SK-N-SH (cell line): ENCODE measurements around the gene FBN1. TPM values are rescaled to one million over a fixed set of nuclear protein-coding genes. Genes with fewer than 3 reads are reported as not detected.
A peak's percentile ranks its signal among the peaks of the same experiment; 100 is the strongest.

Experiments
- CTCF ChIA-PET: fragments of 300-600, 350-600 bp; formaldehyde crosslinking; extraction: SDS; loops from one replicate; lab custom pipeline; 2021; lab: Yijun Ruan, JAX
- POLR2A ChIA-PET: fragments of 350-600 bp; sonication (Branson Sonifier 250); formaldehyde crosslinking; extraction: SDS; loops from one replicate; lab custom pipeline; 2020; ENCODE audit warnings: antibody characterized with exemption, inconsistent platforms; lab: Yijun Ruan, JAX
- DNase-seq: peaks from one replicate; pipeline ENCODE4 v3.0.0; 2012
- H2AFZ ChIP-seq: fragments of 200-600 bp; sonication (generic); 2 replicates; pipeline ENCODE4 v1.8.1; 2016; ENCODE audit warnings: antibody characterized with exemption, mild to moderate bottlenecking, low read depth
- H3F3A ChIP-seq: fragments of 200-600 bp; sonication (generic); replicated peaks from 2 replicates; pipeline ENCODE3; 2016; ENCODE audit warnings: antibody characterized with exemption, mild to moderate bottlenecking; ENCODE audit not compliant: insufficient read depth
- H3K27ac ChIP-seq, 2 experiments: fragments of 200-500 bp in 1 of 2; fragments of 200-600 bp in 1 of 2; sonication (Bioruptor generic) in 1 of 2; sonication (generic), shearing (Covaris generic) in 1 of 2; 2 replicates each; pipeline versions ENCODE4 v1.5.1 to v1.6.1; 2014 to 2016; ENCODE audit warnings: low read depth in 2 of 2, inconsistent platforms in 1 of 2, low read length in 1 of 2, mild to moderate bottlenecking in 1 of 2, mixed read lengths in 1 of 2
- H3K27me3 ChIP-seq: fragments of 200-600 bp; sonication (generic), shearing (Covaris generic); 2 replicates; pipeline ENCODE4 v1.6.1; 2016; ENCODE audit warnings: mixed run types; ENCODE audit not compliant: insufficient read depth
- H3K36me3 ChIP-seq, 2 experiments: fragments of 200-500 bp in 1 of 2; fragments of 200-600 bp in 1 of 2; sonication (Bioruptor generic) in 1 of 2; sonication (generic) in 1 of 2; replicated peaks in 1 of 2; 2 replicates each; pipeline versions ENCODE3 to v1.5.1; 2014 to 2016; ENCODE audit warnings: low read length in 1 of 2, mild to moderate bottlenecking in 1 of 2; ENCODE audit not compliant: insufficient read depth in 2 of 2, control insufficient read depth in 1 of 2
- H3K4me1 ChIP-seq, 2 experiments: fragments of 200-500 bp in 1 of 2; fragments of 200-600 bp in 1 of 2; sonication (Bioruptor generic) in 1 of 2; sonication (generic), shearing (Covaris generic) in 1 of 2; 2 replicates each; pipeline versions ENCODE4 v1.5.1 to v1.6.1; 2014 to 2016; ENCODE audit warnings: low read depth in 1 of 2, low read length in 1 of 2, mixed run types in 1 of 2; ENCODE audit not compliant: insufficient read depth in 2 of 2, control insufficient read depth in 1 of 2
- H3K4me2 ChIP-seq: fragments of 200-600 bp; sonication (generic), shearing (Covaris generic); 2 replicates; pipeline ENCODE4 v1.6.1; 2017; ENCODE audit warnings: mixed run types
- H3K4me3 ChIP-seq, 2 experiments: fragments of 200-500 bp in 1 of 2; fragments of 200-600 bp in 1 of 2; sonication (Bioruptor generic) in 1 of 2; sonication (generic), shearing (Covaris generic) in 1 of 2; 2 replicates each; pipeline versions ENCODE4 v1.5.1 to v1.8.1; 2014 to 2016; ENCODE audit warnings: low read depth in 2 of 2, inconsistent platforms in 1 of 2, low read length in 1 of 2, mild to moderate bottlenecking in 1 of 2, mixed read lengths in 1 of 2, moderate library complexity in 1 of 2
- H3K79me2 ChIP-seq: fragments of 200-600 bp; sonication (generic); 2 replicates; pipeline ENCODE4 v1.8.1; 2017; ENCODE audit warnings: mild to moderate bottlenecking; ENCODE audit not compliant: insufficient read depth
- H3K9ac ChIP-seq: fragments of 200-600 bp; sonication (generic); 2 replicates; pipeline ENCODE4 v1.6.1; 2017; ENCODE audit warnings: mixed run types
- H3K9me2 ChIP-seq: fragments of 200-600 bp; sonication (generic); 2 replicates; pipeline ENCODE4 v1.6.1; 2017; ENCODE audit warnings: mixed run types
- H3K9me3 ChIP-seq: fragments of 200-600 bp; sonication (generic); 2 replicates; pipeline ENCODE4 v1.6.1; 2017; ENCODE audit warnings: mixed run types, mild to moderate bottlenecking, moderate library complexity
- H4K20me1 ChIP-seq: fragments of 200-600 bp; sonication (generic); 2 replicates; pipeline ENCODE4 v1.6.1; 2017; ENCODE audit warnings: mild to moderate bottlenecking, mixed run types; ENCODE audit not compliant: insufficient read depth
- CTCF ChIP-seq: fragments of 200-600 bp; sonication (generic); IDR thresholded peaks from 2 replicates; pipeline ENCODE4 v1.6.1; 2017; ENCODE audit warnings: antibody characterized with exemption, mild to moderate bottlenecking, moderate library complexity
- EZH2phosphoT487 ChIP-seq: fragments of 200-600 bp; sonication (generic); IDR thresholded peaks from 2 replicates; pipeline ENCODE4 v1.6.1; 2017; ENCODE audit warnings: low read depth, mixed run types, mild to moderate bottlenecking, antibody characterized with exemption, moderate library complexity, borderline replicate concordance
- FOXJ3 ChIP-seq: sonication (generic); formaldehyde crosslinking; IDR thresholded peaks from 2 replicates; pipeline ENCODE4 v1.5.1; 2020; ENCODE audit warnings: mild to moderate bottlenecking, missing genetic modification reagents
- FOXM1 ChIP-seq: IDR thresholded peaks from 2 replicates; pipeline ENCODE4 v1.4.0; 2012; ENCODE audit warnings: low read depth, mild to moderate bottlenecking
- GABPA ChIP-seq: IDR thresholded peaks from 2 replicates; pipeline ENCODE4 v1.4.0; 2012; ENCODE audit warnings: low read depth, mild to moderate bottlenecking
- NRF1 ChIP-seq: IDR thresholded peaks from 2 replicates; pipeline ENCODE4 v1.6.1; 2012; ENCODE audit warnings: low read depth, mild to moderate bottlenecking, low read length
- RAD21 ChIP-seq: IDR thresholded peaks from 2 replicates; pipeline ENCODE4 v1.6.1; 2012; ENCODE audit warnings: mild to moderate bottlenecking, low read length
- SMC3 ChIP-seq: IDR thresholded peaks from 2 replicates; pipeline ENCODE4 v1.6.1; 2012; ENCODE audit warnings: low read depth, low read length, improper control_type of control experiment
- TAF1 ChIP-seq: IDR thresholded peaks from 2 replicates; pipeline ENCODE4 v1.6.1; 2012; ENCODE audit warnings: low read depth, mild to moderate bottlenecking, low read length, moderate library complexity, borderline replicate concordance
- TEAD4 ChIP-seq: IDR thresholded peaks from 2 replicates; pipeline ENCODE4 v1.4.0; 2012; ENCODE audit warnings: mild to moderate bottlenecking, borderline replicate concordance; ENCODE audit not compliant: insufficient read depth
- WGBS: methylation state at CpG from one replicate; pipeline ENCODE4 v1.1.6; 2017; ENCODE audit warnings: low lambda C conversion rate; 5-methylcytosine and 5-hydroxymethylcytosine counted together
- polyA plus RNA-seq, 3 experiments: library from polyadenylated mRNA; depleted of rRNA; stranded (reverse); fragments of >200 nt; gene quantifications; 2 replicates each; pipeline ENCODE4 v1.2.3, GENCODE V29; 2012
- TF ChIP-seq, protein P1 (sequence below): IDR thresholded peaks from 2 replicates; pipeline ENCODE4; 2012
- TF ChIP-seq, protein P2 (sequence below): IDR thresholded peaks from 2 replicates; pipeline ENCODE4 v1.6.1; 2012; ENCODE audit warnings: mild to moderate bottlenecking, low read depth, low read length, moderate library complexity

Gene FBN1
- polyA plus RNA-seq, 1 of the 3 experiments (the other 2 are of a cell fraction), result 248 TPM

DNA sequence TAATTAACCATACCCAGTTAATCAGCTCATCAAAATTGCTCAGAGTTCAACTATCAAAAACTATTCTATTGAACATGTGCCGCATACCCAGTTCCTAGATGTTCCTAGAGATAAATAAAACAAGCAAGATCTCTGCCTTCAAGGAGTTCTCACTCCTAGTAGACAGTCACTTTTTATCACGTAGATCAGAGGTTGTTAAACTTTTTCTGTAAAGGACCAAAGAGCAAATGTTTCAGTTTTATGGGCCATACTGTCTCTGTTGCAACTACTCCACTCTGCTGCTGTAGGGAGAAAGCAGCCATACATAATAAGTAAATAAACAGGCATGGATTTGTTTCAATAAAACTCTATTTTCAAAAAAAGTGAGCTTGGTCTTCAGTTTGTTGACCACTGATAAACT, 7.9 kb downstream of the FBN1 start:
- Histone ChIP-seq H2AFZ (no peak overlapping the region), H3K9ac (no peak overlapping the region), H3K9me2 (no peaks in the 10 kb centered on the region), H3K9me3 (no peaks in the 10 kb centered on the region), H3K36me3 (peaks cover 41 to 59% of the 10 kb centered on the region in 2 experiments), H3K79me2 (peaks cover 100% of the 10 kb centered on the region), H3F3A (peaks cover 73% of the 10 kb centered on the region), H3K27ac (peak overlapping the region in 1 of 2 experiments; percentile 89; a peak in 2 of 4 replicates), H3K4me1 (peaks cover 4 to 43% of the 10 kb centered on the region in 2 experiments), H3K4me2 (no peak overlapping the region), H3K4me3 (no peak overlapping the region), H4K20me1 (peaks cover 51% of the 10 kb centered on the region), H3K27me3 (no peaks in the 10 kb centered on the region)
- POLR2A ChIA-PET, result no interaction called here
- CTCF ChIA-PET, result interaction anchor here (1.0 to 1.3 kb wide), 2 partner anchors 13 to 279 kb away, joined by 3 read pairs; no protein-coding TSS in a partner anchor
- TF ChIP-seq CTCF, result no peak
- TF ChIP-seq EZH2phosphoT487, result no peak
- TF ChIP-seq GABPA, result no peak
- no peak for TF ChIP-seq NRF1
- no peak for TF ChIP-seq RAD21
- no peak for TF ChIP-seq FOXJ3 (CRISPR knock-in tag)
- TF ChIP-seq, protein P1, sequence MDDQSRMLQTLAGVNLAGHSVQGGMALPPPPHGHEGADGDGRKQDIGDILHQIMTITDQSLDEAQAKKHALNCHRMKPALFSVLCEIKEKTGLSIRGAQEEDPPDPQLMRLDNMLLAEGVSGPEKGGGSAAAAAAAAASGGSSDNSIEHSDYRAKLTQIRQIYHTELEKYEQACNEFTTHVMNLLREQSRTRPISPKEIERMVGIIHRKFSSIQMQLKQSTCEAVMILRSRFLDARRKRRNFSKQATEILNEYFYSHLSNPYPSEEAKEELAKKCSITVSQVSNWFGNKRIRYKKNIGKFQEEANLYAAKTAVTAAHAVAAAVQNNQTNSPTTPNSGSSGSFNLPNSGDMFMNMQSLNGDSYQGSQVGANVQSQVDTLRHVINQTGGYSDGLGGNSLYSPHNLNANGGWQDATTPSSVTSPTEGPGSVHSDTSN, result no peak
- TF ChIP-seq TAF1, result no peak
- TF ChIP-seq TEAD4, result no peak
- no peak for TF ChIP-seq SMC3
- TF ChIP-seq FOXM1, result no peak
- TF ChIP-seq, protein P2, sequence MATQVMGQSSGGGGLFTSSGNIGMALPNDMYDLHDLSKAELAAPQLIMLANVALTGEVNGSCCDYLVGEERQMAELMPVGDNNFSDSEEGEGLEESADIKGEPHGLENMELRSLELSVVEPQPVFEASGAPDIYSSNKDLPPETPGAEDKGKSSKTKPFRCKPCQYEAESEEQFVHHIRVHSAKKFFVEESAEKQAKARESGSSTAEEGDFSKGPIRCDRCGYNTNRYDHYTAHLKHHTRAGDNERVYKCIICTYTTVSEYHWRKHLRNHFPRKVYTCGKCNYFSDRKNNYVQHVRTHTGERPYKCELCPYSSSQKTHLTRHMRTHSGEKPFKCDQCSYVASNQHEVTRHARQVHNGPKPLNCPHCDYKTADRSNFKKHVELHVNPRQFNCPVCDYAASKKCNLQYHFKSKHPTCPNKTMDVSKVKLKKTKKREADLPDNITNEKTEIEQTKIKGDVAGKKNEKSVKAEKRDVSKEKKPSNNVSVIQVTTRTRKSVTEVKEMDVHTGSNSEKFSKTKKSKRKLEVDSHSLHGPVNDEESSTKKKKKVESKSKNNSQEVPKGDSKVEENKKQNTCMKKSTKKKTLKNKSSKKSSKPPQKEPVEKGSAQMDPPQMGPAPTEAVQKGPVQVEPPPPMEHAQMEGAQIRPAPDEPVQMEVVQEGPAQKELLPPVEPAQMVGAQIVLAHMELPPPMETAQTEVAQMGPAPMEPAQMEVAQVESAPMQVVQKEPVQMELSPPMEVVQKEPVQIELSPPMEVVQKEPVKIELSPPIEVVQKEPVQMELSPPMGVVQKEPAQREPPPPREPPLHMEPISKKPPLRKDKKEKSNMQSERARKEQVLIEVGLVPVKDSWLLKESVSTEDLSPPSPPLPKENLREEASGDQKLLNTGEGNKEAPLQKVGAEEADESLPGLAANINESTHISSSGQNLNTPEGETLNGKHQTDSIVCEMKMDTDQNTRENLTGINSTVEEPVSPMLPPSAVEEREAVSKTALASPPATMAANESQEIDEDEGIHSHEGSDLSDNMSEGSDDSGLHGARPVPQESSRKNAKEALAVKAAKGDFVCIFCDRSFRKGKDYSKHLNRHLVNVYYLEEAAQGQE, result no peak
- WGBS, result 94% methylated on average over 2 of the region's 2 CpGs
- DNase-seq, result no peak
